ES-I3 (cell line): ENCODE data around the gene AQP9.
"Not testable (repeated sequence)": the region's sequence is repeated elsewhere in the genome, so short reads cannot be mapped to it uniquely, and the experiment has no call there.

Experiments
- H3K36me3 ChIP-seq: 2 replicates; pipeline ENCODE4 v1.6.1; 2013; ENCODE audit warnings: mild to moderate bottlenecking, low read length, control low read depth, moderate library complexity; ENCODE audit not compliant: insufficient read depth
- H3K4me1 ChIP-seq: 2 replicates; pipeline ENCODE4 v1.6.1; 2013; ENCODE audit warnings: mild to moderate bottlenecking, control low read depth, low read length; ENCODE audit not compliant: insufficient read depth
- H3K9ac ChIP-seq: 2 replicates; pipeline ENCODE4 v1.6.1; 2013; ENCODE audit warnings: low read depth, mild to moderate bottlenecking, low read length, moderate library complexity
- H3K9me3 ChIP-seq: 2 replicates; pipeline ENCODE4 v1.6.1; 2013; ENCODE audit warnings: mild to moderate bottlenecking, low read length, moderate library complexity; ENCODE audit not compliant: control insufficient read depth, insufficient read depth

AQP9 gene

GRCh38 chr15:58138106-58138505 is at the start of gene AQP9:
TSS of gene AQP9 (plus strand) at chr15:58138381. CDS start at chr15:58138566, 185 bp downstream.
- Histone ChIP-seq H3K9ac (no peak within 1 kb of the TSS), H3K36me3 (no peaks in the 10 kb centered on the region), H3K9me3 (no peaks in the 10 kb centered on the region), H3K4me1 (no peaks in the 10 kb centered on the region; the same call in 1 of the 2 replicates)

- Histone ChIP-seq H3K9ac (no peak overlapping the region), H3K36me3 (no peaks in the 10 kb centered on the region), H3K4me1 (no peaks in the 10 kb centered on the region), H3K9me3 (no peaks in the 10 kb centered on the region)
Measured at GRCh38 chr15:58095415-58095814, 42.8 kb upstream of the AQP9 start.

- no peaks in the 10 kb centered on the region for H3K36me3 ChIP-seq
- no peaks in the 10 kb centered on the region for H3K4me1 ChIP-seq
- no peaks in the 10 kb centered on the region for H3K9me3 ChIP-seq
- no peak overlapping the region for H3K9ac ChIP-seq
Measured at GRCh38 chr15:58096529-58097084, 41.6 kb upstream of the AQP9 start.

- Histone ChIP-seq H3K36me3 (no peaks in the 10 kb centered on the region), H3K9ac (no peak overlapping the region), H3K4me1 (no peaks in the 10 kb centered on the region), H3K9me3 (no peaks in the 10 kb centered on the region)
Measured at GRCh38 chr15:58103482-58103881, 34.7 kb upstream of the AQP9 start.

- Histone ChIP-seq H3K9me3 (no peaks in the 10 kb centered on the region), H3K36me3 (no peaks in the 10 kb centered on the region), H3K9ac (no peak overlapping the region), H3K4me1 (no peaks in the 10 kb centered on the region)
Measured at GRCh38 chr15:58108117-58108516, 30.1 kb upstream of the AQP9 start.

GRCh38 chr15:58109419-58109818 is 28.8 kb upstream of the AQP9 start:
- Histone ChIP-seq H3K36me3 (no peaks in the 10 kb centered on the region), H3K9ac (no peak overlapping the region)

GRCh38 chr15:58110999-58111717 is 27.0 kb upstream of the AQP9 start:
- H3K9me3 ChIP-seq, result no peaks in the 10 kb centered on the region
- no peaks in the 10 kb centered on the region for H3K36me3 ChIP-seq
- H3K9ac ChIP-seq, result no peak overlapping the region
- no peaks in the 10 kb centered on the region for H3K4me1 ChIP-seq

More at GRCh38 chr15:58109419-58109818, 28.8 kb upstream of the AQP9 start:
- no peaks in the 10 kb centered on the region for H3K9me3 ChIP-seq
- no peaks in the 10 kb centered on the region for H3K4me1 ChIP-seq

- Histone ChIP-seq H3K36me3 (no peaks in the 10 kb centered on the region), H3K4me1 (no peaks in the 10 kb centered on the region), H3K9ac (no peak overlapping the region), H3K9me3 (no peaks in the 10 kb centered on the region)
Measured at GRCh38 chr15:58111718-58112104, 26.5 kb upstream of the AQP9 start.

GRCh38 chr15:58113358-58113757 is 24.8 kb upstream of the AQP9 start:
- not testable (repeated sequence) for H3K36me3 ChIP-seq, H3K4me1 ChIP-seq, H3K9me3 ChIP-seq, H3K9ac ChIP-seq

GRCh38 chr15:58114388-58114787 is 23.8 kb upstream of the AQP9 start:
- no peaks in the 10 kb centered on the region for H3K4me1 ChIP-seq
- H3K9ac ChIP-seq, result no peak overlapping the region
- H3K36me3 ChIP-seq, result no peaks in the 10 kb centered on the region
- H3K9me3 ChIP-seq, result no peaks in the 10 kb centered on the region

- Histone ChIP-seq H3K9me3 (no peaks in the 10 kb centered on the region), H3K36me3 (no peaks in the 10 kb centered on the region), H3K9ac (no peak overlapping the region), H3K4me1 (no peaks in the 10 kb centered on the region)
Measured at GRCh38 chr15:58114812-58115211, 23.4 kb upstream of the AQP9 start.

GRCh38 chr15:58115692-58116091 is 22.5 kb upstream of the AQP9 start:
- no peaks in the 10 kb centered on the region for H3K9me3 ChIP-seq
- H3K36me3 ChIP-seq, result no peaks in the 10 kb centered on the region
- no peaks in the 10 kb centered on the region for H3K4me1 ChIP-seq
- no peak overlapping the region for H3K9ac ChIP-seq

GRCh38 chr15:58117619-58118018 is 20.6 kb upstream of the AQP9 start:
- H3K9ac ChIP-seq, result no peak overlapping the region
- no peaks in the 10 kb centered on the region for H3K4me1 ChIP-seq
- no peaks in the 10 kb centered on the region for H3K36me3 ChIP-seq
- H3K9me3 ChIP-seq, result no peaks in the 10 kb centered on the region

- Histone ChIP-seq H3K36me3 (no peaks in the 10 kb centered on the region), H3K4me1 (no peaks in the 10 kb centered on the region), H3K9ac (no peak overlapping the region)
Measured at GRCh38 chr15:58118272-58118671, 19.9 kb upstream of the AQP9 start.

GRCh38 chr15:58119016-58119415 is 19.2 kb upstream of the AQP9 start:
- no peaks in the 10 kb centered on the region for H3K4me1 ChIP-seq
- no peaks in the 10 kb centered on the region for H3K36me3 ChIP-seq
- no peaks in the 10 kb centered on the region for H3K9me3 ChIP-seq
- no peak overlapping the region for H3K9ac ChIP-seq

More at GRCh38 chr15:58118272-58118671, 19.9 kb upstream of the AQP9 start:
- no peaks in the 10 kb centered on the region for H3K9me3 ChIP-seq
